Lower lobe of right lung (tissue), 2 donors: Measurements from ENCODE around the gene EHBP1L1. TPM values are rescaled to one million over a fixed set of nuclear protein-coding genes. Genes with fewer than 3 reads are reported as not detected.
A peak's percentile ranks its signal among the peaks of the same experiment; 100 is the strongest.

Experiments used
- ATAC-seq, 2 donors: fragments of 200-7000 bp; cut with Tn5 transposase; one replicate each; pipeline ENCODE4 v1.9.1; 2020 to 2022; ENCODE audit warnings: mild to moderate bottlenecking in 2 of 2, moderate library complexity in 2 of 2
- DNase-seq: peaks from one replicate; pipeline ENCODE4 v3.0.0-alpha.2; 2020
- H3K27ac ChIP-seq: fragments of 200-600 bp; one replicate; pipeline ENCODE4 v1.8.0; 2022
- H3K27me3 ChIP-seq: fragments of 200-600 bp; one replicate; pipeline ENCODE4 v1.8.0; 2022; ENCODE audit warnings: low read depth
- H3K36me3 ChIP-seq: fragments of 200-600 bp; one replicate; pipeline ENCODE4 v1.8.0; 2022; ENCODE audit warnings: mild to moderate bottlenecking
- H3K4me1 ChIP-seq: fragments of 200-600 bp; one replicate; pipeline ENCODE4 v1.8.0; 2022
- H3K4me3 ChIP-seq: fragments of 200-600 bp; one replicate; pipeline ENCODE4 v1.8.0; 2022; ENCODE audit warnings: mild to moderate bottlenecking
- H3K9me3 ChIP-seq: fragments of 200-600 bp; one replicate; pipeline ENCODE4 v1.8.0; 2022
- CTCF ChIP-seq: fragments of 200-600 bp; IDR thresholded peaks from one replicate; pipeline ENCODE4 v1.8.0; 2022; ENCODE audit warnings: antibody characterized with exemption, mild to moderate bottlenecking
- intact Hi-C: fragments of 100-400 bp; cut with DNase I; formaldehyde crosslinking; loops from one replicate; pipeline ENCODE4 v1.11.0; 2022
- total RNA-seq: library from RNA; stranded (reverse); fragmentation: NEBNext Ultra II Directional; extraction: Animal tissue kit (Norgen Biotek cat#: 25700); gene quantifications from one replicate; pipeline ENCODE4 v1.2.1, GENCODE V29; 2021
- donor health status: DM: no; HTN: yes; CAD: no; lungs with severe emphysema.

The EHBP1L1 gene
- total RNA-seq, 1 donor from 2014 or later, result 110 TPM

- H3K4me3 ChIP-seq, result peak within 1 kb of the TSS; percentile 63
- H3K4me1 ChIP-seq, result peaks cover 65% of the 10 kb centered on the region
- DNase-seq, result peak; percentile 87
- no peaks in the 10 kb centered on the region for H3K9me3 ChIP-seq
- intact Hi-C loops, result no loop called here
- ATAC-seq, result peak; percentile 89 to 90
- no peaks in the 10 kb centered on the region for H3K27me3 ChIP-seq
- no peak for TF ChIP-seq CTCF
- peaks cover 6% of the 10 kb centered on the region for H3K36me3 ChIP-seq
- peak within 1 kb of the TSS; percentile 90 for H3K27ac ChIP-seq
These were observed 17.6 kb upstream of the EHBP1L1 start, which contains the start of gene LTBP3 for GRCh38 chr11:65558002-65558929. TSS of gene LTBP3 (minus strand) at chr11:65558359. CDS start at chr11:65557959, 400 bp downstream.

- Histone ChIP-seq H3K27me3 (no peaks in the 10 kb centered on the region), H3K4me1 (peaks cover 63% of the 10 kb centered on the region), H3K27ac (peak overlapping the region; percentile 90), H3K4me3 (peak overlapping the region; percentile 63), H3K36me3 (no peaks in the 10 kb centered on the region), H3K9me3 (no peaks in the 10 kb centered on the region)
- DNase-seq (peak; percentile 65), ATAC-seq (peak; percentile 26 to 45)
- no peak for TF ChIP-seq CTCF
- intact Hi-C loops, result no loop called here
These were observed 16.8 kb upstream of the EHBP1L1 start for GRCh38 chr11:65558930-65559509.

DNA sequence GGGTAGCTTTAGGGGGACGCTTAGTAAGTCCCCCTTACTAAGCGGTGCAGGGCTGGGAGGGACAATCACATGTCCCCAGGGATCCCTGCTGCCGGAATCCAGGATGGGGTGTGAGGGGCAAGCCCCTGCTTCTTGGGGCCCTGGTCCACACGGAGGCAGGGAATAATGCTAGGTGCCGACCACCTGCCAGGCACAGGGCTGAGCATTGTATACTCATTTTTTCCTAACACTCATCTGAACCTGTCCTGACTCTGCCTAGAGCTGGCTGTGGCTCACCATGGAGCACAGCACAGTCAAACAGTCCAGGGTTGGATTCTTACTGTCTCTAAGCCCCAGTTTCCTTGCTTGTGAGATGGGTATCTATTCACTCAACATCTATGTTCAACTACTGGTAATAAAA is 16.3 kb upstream of the EHBP1L1 start:
- Histone ChIP-seq H3K4me1 (peaks cover 58% of the 10 kb centered on the region), H3K36me3 (no peaks in the 10 kb centered on the region), H3K9me3 (no peaks in the 10 kb centered on the region), H3K27ac (peak overlapping the region; percentile 90), H3K4me3 (no peak overlapping the region), H3K27me3 (no peaks in the 10 kb centered on the region)
- DNase-seq, result no peak
- ATAC-seq, result no peak
- TF ChIP-seq CTCF, result no peak
- intact Hi-C loops, result no loop called here

DNA sequence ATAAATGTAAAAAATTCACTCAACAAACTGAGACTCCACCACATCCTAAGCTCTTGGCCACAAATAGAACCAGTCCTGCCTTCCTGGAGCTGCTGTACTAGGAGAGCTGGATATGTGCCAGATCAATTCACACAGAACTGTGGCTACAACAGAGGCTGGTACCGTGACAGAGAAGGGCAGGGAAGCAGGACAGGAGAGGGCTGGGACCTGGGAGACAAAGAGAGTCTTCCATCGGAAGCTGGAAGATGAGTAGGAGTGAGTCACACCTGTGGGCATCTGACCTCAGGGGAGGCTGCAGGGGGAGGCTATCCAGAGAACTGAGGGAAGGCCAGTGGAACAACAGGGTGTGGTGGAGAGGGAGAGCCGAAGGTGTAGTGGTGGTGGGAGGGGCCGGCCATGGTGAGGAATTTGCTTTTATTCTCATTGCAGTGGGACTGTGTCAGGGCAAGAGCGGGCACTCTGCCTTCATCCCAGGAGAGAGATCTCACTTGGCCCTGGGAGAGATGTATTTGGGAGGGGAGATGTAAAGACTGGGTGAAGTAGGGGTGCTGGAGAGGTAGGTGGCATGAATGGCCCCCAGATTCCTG is 15.8 kb upstream of the EHBP1L1 start:
- no peak for TF ChIP-seq CTCF
- Histone ChIP-seq H3K27ac (peak overlapping the region; percentile 90), H3K4me3 (no peak overlapping the region), H3K36me3 (no peaks in the 10 kb centered on the region), H3K9me3 (no peaks in the 10 kb centered on the region), H3K4me1 (peaks cover 53% of the 10 kb centered on the region), H3K27me3 (no peaks in the 10 kb centered on the region)
- DNase-seq, result no peak
- no peak for ATAC-seq
- intact Hi-C loops, result no loop called here

DNA sequence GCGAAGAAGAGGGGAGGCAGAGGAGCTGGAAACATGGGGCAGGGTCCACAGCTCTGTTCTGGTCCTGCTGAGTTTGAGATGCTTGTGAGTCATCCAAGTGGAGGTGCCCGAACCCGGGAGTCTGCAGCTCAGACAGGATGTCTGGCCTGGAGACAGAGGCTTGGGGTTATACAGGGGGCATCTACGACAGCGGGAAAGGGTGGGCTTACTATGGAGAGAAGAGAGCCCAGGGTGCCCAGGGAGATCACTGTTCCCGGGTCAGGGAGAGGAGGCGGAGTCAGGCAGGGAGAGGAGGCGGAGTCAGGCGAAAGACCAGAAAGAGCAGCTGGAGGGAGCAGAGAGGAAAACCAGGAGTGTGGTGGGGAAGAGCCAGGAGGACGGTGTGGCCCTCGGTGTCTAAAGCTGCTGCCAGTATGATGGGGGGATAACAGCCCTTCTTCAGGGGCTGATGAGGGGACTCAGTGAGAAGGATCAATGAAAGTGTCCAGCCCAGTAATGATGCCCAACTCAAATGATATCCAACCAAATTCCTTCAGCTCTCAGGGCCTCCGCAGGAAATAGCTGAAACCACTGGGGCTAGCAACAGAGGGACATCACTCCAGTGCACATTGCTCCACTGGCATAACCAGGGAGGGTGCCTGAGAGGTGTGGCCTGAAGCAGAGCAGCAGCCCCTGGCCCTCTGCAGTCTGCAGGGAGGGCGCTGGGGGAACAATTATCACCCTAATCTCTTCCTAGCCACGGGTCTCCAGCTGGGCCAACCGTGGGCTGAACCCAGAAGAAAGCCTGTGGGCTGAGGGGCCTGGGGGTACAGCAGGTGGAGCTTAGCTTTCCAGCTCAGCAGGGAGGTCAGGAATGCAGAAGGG is 15.1 kb upstream of the EHBP1L1 start:
- no peaks in the 10 kb centered on the region for H3K36me3 ChIP-seq
- intact Hi-C loops, result no loop called here
- H3K27ac ChIP-seq, result peak overlapping the region; percentile 90
- TF ChIP-seq CTCF, result no peak
- ATAC-seq, result no peak
- H3K4me3 ChIP-seq, result no peak overlapping the region
- no peaks in the 10 kb centered on the region for H3K27me3 ChIP-seq
- DNase-seq, result no peak
- H3K4me1 ChIP-seq, result peaks cover 52% of the 10 kb centered on the region
- no peaks in the 10 kb centered on the region for H3K9me3 ChIP-seq
